Measurements from ENCODE around the gene PTPRS. TPM values are rescaled to one million over a fixed set of nuclear protein-coding genes. Genes with fewer than 3 reads are reported as not detected.

Gene PTPRS
- total and polyA plus RNA-seq, 2 of the 13 experiments (the other 11 are each of a cell fraction or from before 2014, with no cell fraction given), result 32.7 to 43.9 TPM

GRCh38 chr19:5307655-5308054 lies 33.0 kb downstream of the PTPRS start:
- in situ Hi-C loops (cut with HindIII; ENCODE audit: extremely low pct_ligation_motif_present, low pct_unique_long_range_greater_than_20kb) (no loop called here), intact Hi-C loops (cut with micrococcal nuclease; ENCODE audit: unreplicated experiment) (no loop called here)
- no peak for FAIRE-seq
- TF ChIP-seq NONO (IDR thresholded peaks at IDR 0.05), result no peak
- TF ChIP-seq NONO (CRISPR knock-in tag; conservative IDR thresholded peaks at IDR 0.05), result no peak
- no peak for TF ChIP-seq MIXL1 (CRISPR knock-in tag; IDR thresholded peaks at IDR 0.05)
- no peak for TF ChIP-seq SAFB2 (CRISPR knock-in tag; IDR thresholded peaks at IDR 0.05; ENCODE audit: borderline replicate concordance, low read depth)
- TF ChIP-seq ZNF143 (CRISPR knock-in tag; IDR thresholded peaks at IDR 0.05), result no peak
- TF ChIP-seq, protein P1, sequence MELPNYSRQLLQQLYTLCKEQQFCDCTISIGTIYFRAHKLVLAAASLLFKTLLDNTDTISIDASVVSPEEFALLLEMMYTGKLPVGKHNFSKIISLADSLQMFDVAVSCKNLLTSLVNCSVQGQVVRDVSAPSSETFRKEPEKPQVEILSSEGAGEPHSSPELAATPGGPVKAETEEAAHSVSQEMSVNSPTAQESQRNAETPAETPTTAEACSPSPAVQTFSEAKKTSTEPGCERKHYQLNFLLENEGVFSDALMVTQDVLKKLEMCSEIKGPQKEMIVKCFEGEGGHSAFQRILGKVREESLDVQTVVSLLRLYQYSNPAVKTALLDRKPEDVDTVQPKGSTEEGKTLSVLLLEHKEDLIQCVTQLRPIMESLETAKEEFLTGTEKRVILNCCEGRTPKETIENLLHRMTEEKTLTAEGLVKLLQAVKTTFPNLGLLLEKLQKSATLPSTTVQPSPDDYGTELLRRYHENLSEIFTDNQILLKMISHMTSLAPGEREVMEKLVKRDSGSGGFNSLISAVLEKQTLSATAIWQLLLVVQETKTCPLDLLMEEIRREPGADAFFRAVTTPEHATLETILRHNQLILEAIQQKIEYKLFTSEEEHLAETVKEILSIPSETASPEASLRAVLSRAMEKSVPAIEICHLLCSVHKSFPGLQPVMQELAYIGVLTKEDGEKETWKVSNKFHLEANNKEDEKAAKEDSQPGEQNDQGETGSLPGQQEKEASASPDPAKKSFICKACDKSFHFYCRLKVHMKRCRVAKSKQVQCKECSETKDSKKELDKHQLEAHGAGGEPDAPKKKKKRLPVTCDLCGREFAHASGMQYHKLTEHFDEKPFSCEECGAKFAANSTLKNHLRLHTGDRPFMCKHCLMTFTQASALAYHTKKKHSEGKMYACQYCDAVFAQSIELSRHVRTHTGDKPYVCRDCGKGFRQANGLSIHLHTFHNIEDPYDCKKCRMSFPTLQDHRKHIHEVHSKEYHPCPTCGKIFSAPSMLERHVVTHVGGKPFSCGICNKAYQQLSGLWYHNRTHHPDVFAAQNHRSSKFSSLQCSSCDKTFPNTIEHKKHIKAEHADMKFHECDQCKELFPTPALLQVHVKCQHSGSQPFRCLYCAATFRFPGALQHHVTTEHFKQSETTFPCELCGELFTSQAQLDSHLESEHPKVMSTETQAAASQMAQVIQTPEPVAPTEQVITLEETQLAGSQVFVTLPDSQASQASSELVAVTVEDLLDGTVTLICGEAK (IDR thresholded peaks at IDR 0.05), result peak; percentile 58; the same call in 1 of the 2 replicates
- TF ChIP-seq, protein P1 (CRISPR knock-in tag; IDR thresholded peaks at IDR 0.05), result peak; percentile 98
- no peak for TF ChIP-seq ZNF260 (CRISPR knock-in tag; IDR thresholded peaks at IDR 0.05; ENCODE audit: borderline replicate concordance, low read depth)
- Histone ChIP-seq H3K4me2 (ENCODE audit: low read depth, low read length) (no peak overlapping the region), H3K4me3 (replicated peaks in 1 of 3; ENCODE audit: insufficient read depth in 1 of 3, low read depth in 2 of 3, low read length in 3 of 3) (no peak overlapping the region), H3K79me2 (ENCODE audit: insufficient read depth, low read length) (no peaks in the 10 kb centered on the region), H3K9ac (ENCODE audit: insufficient read depth, low read depth, low read length) (no peak overlapping the region), H3K36me3 (replicated peaks in 1 of 2; ENCODE audit: control insufficient read depth in 1 of 2, insufficient read depth in 2 of 2, low read length in 2 of 2) (no peaks in the 10 kb centered on the region), H3K27ac (ENCODE audit: extremely low read length, insufficient read depth, low read length) (no peak overlapping the region), H3K9me3 (ENCODE audit: low read length) (no peaks in the 10 kb centered on the region), H3K4me1 (ENCODE audit: insufficient read depth, low read length) (no peaks in the 10 kb centered on the region), H3K27me3 (ENCODE audit: control insufficient read depth in 1 of 2, insufficient read depth in 2 of 2, low read length in 2 of 2) (no peaks in the 10 kb centered on the region), H4K20me1 (ENCODE audit: insufficient read depth, low read length) (0 out of 2 replicates have a peak, but pooled peaks cover 6% of the 10 kb centered on the region), H2AFZ (ENCODE audit: low read length) (no peak overlapping the region)
- no peak for DNase-seq (ENCODE audit: low spot score)
- no peak for ATAC-seq
- ChIA-PET CTCF (ENCODE audit: low intra/inter-chr PET ratio, low total read pairs) (no interaction called here), POLR2A (no interaction called here)
- 94% methylated on average over 19 of the region's 19 CpGs for WGBS (ENCODE audit: low lambda C conversion rate)
- BruUV-seq (replicated peaks), result no TSS peak

All from HepG2 (cell line).